IMR-90 (cell line): Measurements from ENCODE around the gene PLD4. TPM values are rescaled to one million over a fixed set of nuclear protein-coding genes. Genes with fewer than 3 reads are reported as not detected.

Experiments used
- ATAC-seq: fragments of 200-7000 bp; cut with Tn5 transposase; 2 replicates; pipeline ENCODE4 v1.9.1; 2020; ENCODE audit warnings: low read depth, mild to moderate bottlenecking, moderate library complexity
- BruUV-seq: library from RNA; stranded (reverse); fragments of 400-500 nt; replicated peaks from 2 replicates; lab custom pipeline; 2021; lab: Mats Ljungman, UMichigan
- CTCF ChIA-PET: fragments of 300-600 bp; formaldehyde crosslinking; extraction: SDS; loops from one replicate; lab custom pipeline; 2021; ENCODE audit warnings: antibody characterized with exemption; lab: Yijun Ruan, JAX
- POLR2A ChIA-PET: fragments of 300-600 bp; sonication (Branson Sonifier 250); formaldehyde crosslinking; loops from one replicate; lab custom pipeline; 2022; ENCODE audit warnings: antibody characterized with exemption; ENCODE audit not compliant: unreplicated experiment; lab: Charles Lee
- DNase-seq: peaks from one replicate; pipeline ENCODE4 v3.0.0; 2013
- H2AFZ ChIP-seq: replicated peaks from 2 replicates; pipeline ENCODE3; 2013; ENCODE audit warnings: low read length, mild to moderate bottlenecking; ENCODE audit not compliant: poor library complexity
- H2AK5ac ChIP-seq: 2 replicates; pipeline ENCODE4 v1.6.1; 2013; ENCODE audit warnings: low read depth, low read length, inconsistent platforms
- H2AK9ac ChIP-seq: replicated peaks from 2 replicates; pipeline ENCODE3; 2013; ENCODE audit warnings: mild to moderate bottlenecking, low read depth, low read length, moderate library complexity; ENCODE audit not compliant: poor library complexity
- H2BK120ac ChIP-seq: 2 replicates; pipeline ENCODE4 v1.6.1; 2013; ENCODE audit warnings: low read depth, low read length, inconsistent platforms
- H2BK15ac ChIP-seq: 3 replicates; pipeline ENCODE4 v1.6.1; 2013; ENCODE audit warnings: low read depth, low read length, inconsistent platforms
- H2BK20ac ChIP-seq: 2 replicates; pipeline ENCODE4 v1.6.1; 2013; ENCODE audit warnings: low read depth, mild to moderate bottlenecking, inconsistent platforms, low read length, moderate library complexity
- H2BK5ac ChIP-seq: 2 replicates; pipeline ENCODE4 v1.6.1; 2013; ENCODE audit warnings: mild to moderate bottlenecking, low read depth, low read length, inconsistent platforms; ENCODE audit not compliant: poor library complexity, severe bottlenecking
- H3K14ac ChIP-seq: replicated peaks from 2 replicates; pipeline ENCODE4 v1.6.1; 2013; ENCODE audit warnings: low read depth, low read length, inconsistent platforms
- H3K18ac ChIP-seq: 2 replicates; pipeline ENCODE4 v1.6.1; 2013; ENCODE audit warnings: low read depth, low read length, control low read depth
- H3K23ac ChIP-seq: 2 replicates; pipeline ENCODE4 v1.6.1; 2013; ENCODE audit warnings: low read depth, low read length, inconsistent platforms
- H3K27ac ChIP-seq: 2 replicates; pipeline ENCODE4 v1.5.1; 2013; ENCODE audit warnings: mild to moderate bottlenecking, control low read depth, low read length; ENCODE audit not compliant: insufficient read depth
- H3K27me3 ChIP-seq: 2 replicates; pipeline ENCODE4 v1.6.1; 2013; ENCODE audit warnings: low read length; ENCODE audit not compliant: control insufficient read depth, insufficient read depth
- H3K36me3 ChIP-seq: 2 replicates; pipeline ENCODE4 v1.6.1; 2013; ENCODE audit warnings: low read length, mixed read lengths; ENCODE audit not compliant: control insufficient read depth, insufficient read depth
- H3K4ac ChIP-seq: 2 replicates; pipeline ENCODE4 v1.6.1; 2013; ENCODE audit warnings: low read depth, low read length, inconsistent platforms
- H3K4me1 ChIP-seq: 2 replicates; pipeline ENCODE4 v1.6.1; 2013; ENCODE audit warnings: low read length, mixed read lengths; ENCODE audit not compliant: control insufficient read depth, insufficient read depth
- H3K4me2 ChIP-seq: 2 replicates; pipeline ENCODE4 v1.6.1; 2013; ENCODE audit warnings: low read depth, mild to moderate bottlenecking, control low read depth, low read length, moderate library complexity
- H3K4me3 ChIP-seq: 2 replicates; pipeline ENCODE4 v1.5.1; 2013; ENCODE audit warnings: low read depth, mild to moderate bottlenecking, control low read depth, low read length, moderate library complexity; ENCODE audit not compliant: insufficient read depth
- H3K56ac ChIP-seq: 2 replicates; pipeline ENCODE4 v1.6.1; 2013; ENCODE audit warnings: low read length, inconsistent platforms; ENCODE audit not compliant: insufficient read depth; ENCODE audit errors: extremely low read depth
- H3K79me1 ChIP-seq, 2 experiments: 2 replicates each; pipeline ENCODE4 v1.6.1; 2013; ENCODE audit warnings: low read length in 2 of 2, inconsistent platforms in 1 of 2, low read depth in 1 of 2
- H3K9ac ChIP-seq: 2 replicates; pipeline ENCODE4 v1.6.1; 2013; ENCODE audit warnings: low read depth, low read length, control low read depth
- H3K9me1 ChIP-seq: 2 replicates; pipeline ENCODE4 v1.6.1; 2013; ENCODE audit warnings: low read length, inconsistent platforms; ENCODE audit not compliant: insufficient read depth
- H3K9me3 ChIP-seq: 2 replicates; pipeline ENCODE4 v1.6.1; 2013; ENCODE audit warnings: low read length; ENCODE audit not compliant: control insufficient read depth, insufficient read depth
- H4K20me1 ChIP-seq: 2 replicates; pipeline ENCODE4 v1.6.1; 2013; ENCODE audit warnings: low read length, inconsistent platforms; ENCODE audit not compliant: insufficient read depth
- H4K5ac ChIP-seq: 2 replicates; pipeline ENCODE4 v1.6.1; 2013; ENCODE audit warnings: mild to moderate bottlenecking, low read depth, low read length, control low read depth
- H4K8ac ChIP-seq, 2 experiments: 2 replicates each; pipeline ENCODE4 v1.6.1; 2013; ENCODE audit warnings: low read depth in 2 of 2, low read length in 2 of 2, control low read depth in 1 of 2, inconsistent platforms in 1 of 2
- H4K91ac ChIP-seq: 2 replicates; pipeline ENCODE4 v1.6.1; 2013; ENCODE audit warnings: low read depth, low read length, inconsistent platforms; ENCODE audit not compliant: insufficient read depth
- BHLHE40 ChIP-seq: fragments of 150-350 bp; IDR thresholded peaks from 2 replicates; pipeline ENCODE4 v1.6.1; 2016; ENCODE audit warnings: mild to moderate bottlenecking, low read depth, low read length
- CEBPB ChIP-seq: IDR thresholded peaks from 2 replicates; pipeline ENCODE4 v1.6.1; 2012; ENCODE audit warnings: low read depth, low read length, improper control_type of control experiment
- CHD1 ChIP-seq: IDR thresholded peaks from 2 replicates; pipeline ENCODE4 v1.6.1; 2012; ENCODE audit warnings: low read depth, low read length, improper control_type of control experiment
- CTCF ChIP-seq: conservative IDR thresholded peaks from 2 replicates; pipeline ENCODE4 v1.5.1; 2012; ENCODE audit warnings: mild to moderate bottlenecking, low read depth, low read length, improper control_type of control experiment
- ELK1 ChIP-seq: fragments of 150-350 bp; IDR thresholded peaks from 2 replicates; pipeline ENCODE4 v1.6.1; 2016; ENCODE audit warnings: low read depth, mild to moderate bottlenecking, low read length, moderate library complexity, borderline replicate concordance
- FOS ChIP-seq: fragments of 150-350 bp; IDR thresholded peaks from 2 replicates; pipeline ENCODE4 v1.6.1; 2016; ENCODE audit warnings: low read depth, low read length
- MAFK ChIP-seq: IDR thresholded peaks from 2 replicates; pipeline ENCODE4 v1.6.1; 2012; ENCODE audit warnings: low read depth, low read length, improper control_type of control experiment
- MAZ ChIP-seq: IDR thresholded peaks from 2 replicates; pipeline ENCODE4 v1.6.1; 2012; ENCODE audit warnings: low read depth, mild to moderate bottlenecking, low read length, improper control_type of control experiment, moderate library complexity, borderline replicate concordance
- NFE2L2 ChIP-seq: fragments of 150-350 bp; IDR thresholded peaks from 2 replicates; pipeline ENCODE4 v1.6.1; 2016; ENCODE audit warnings: low read depth, mild to moderate bottlenecking, low read length
- RAD21 ChIP-seq: IDR thresholded peaks from 2 replicates; pipeline ENCODE4 v1.6.1; 2012; ENCODE audit warnings: low read length, improper control_type of control experiment
- RCOR1 ChIP-seq: IDR thresholded peaks from 2 replicates; pipeline ENCODE4 v1.6.1; 2012; ENCODE audit warnings: mild to moderate bottlenecking, low read length, improper control_type of control experiment; ENCODE audit not compliant: insufficient replicate concordance
- RFX5 ChIP-seq: IDR thresholded peaks from 2 replicates; pipeline ENCODE4 v1.8.0; 2012; ENCODE audit warnings: low read depth, mild to moderate bottlenecking, low read length, moderate library complexity
- SMC3 ChIP-seq: fragments of 150-350 bp; IDR thresholded peaks from 2 replicates; pipeline ENCODE4 v1.6.1; 2016; ENCODE audit warnings: low read depth, mild to moderate bottlenecking, antibody characterized with exemption, low read length, moderate library complexity
- USF2 ChIP-seq: fragments of 150-350 bp; IDR thresholded peaks from 2 replicates; pipeline ENCODE4 v1.6.1; 2017; ENCODE audit warnings: mild to moderate bottlenecking, antibody characterized with exemption, low read length, low read depth
- WGBS, 2 experiments: methylation state at CpG; one replicate each; pipeline versions ENCODE4 v1.1.5 to v1.1.7; 2013; ENCODE audit warnings: missing lambda C conversion rate in 2 of 2; ENCODE audit not compliant: insufficient read length in 1 of 2; ENCODE audit errors: extremely low coverage in 2 of 2; 5-methylcytosine and 5-hydroxymethylcytosine counted together
- dilution Hi-C: fragments of 300-500 bp; cut with HindIII; formaldehyde crosslinking; loops from one replicate; pipeline ENCODE4 v1.14.3; 2018; ENCODE audit warnings: low sequenced_read_pairs; ENCODE audit not compliant: unreplicated experiment
- in situ Hi-C: fragments of 300-500 bp; cut with MboI; formaldehyde crosslinking; loops from 3 replicates; pipeline ENCODE4 v1.14.3; 2019; ENCODE audit warnings: low sequenced_read_pairs, inconsistent platforms, mixed read lengths
- intact Hi-C: fragments of 100-400 bp; cut with micrococcal nuclease; formaldehyde crosslinking; loops from 2 replicates; pipeline ENCODE4 v1.10.0; 2022
- polyA plus RNA-seq, 3 experiments: library from polyadenylated mRNA; depleted of rRNA; stranded (reverse); fragments of >200 nt; gene quantifications; 2 replicates each; pipeline ENCODE4 v1.2.3, GENCODE V29; 2012; ENCODE audit warnings: low replicate concordance in 1 of 3
- total RNA-seq: library from RNA; depleted of rRNA; stranded (reverse); fragments of >200 nt; gene quantifications from 2 replicates; pipeline ENCODE4 v1.2.3, GENCODE V29; 2012

PLD4 gene
- total and polyA plus RNA-seq, 2 of the 4 experiments (the other 2 are of a cell fraction), result 0.05 TPM; not detected in 1

GRCh38 chr14:104939666-104940410 lies 15.2 kb downstream of the PLD4 start:
- Histone ChIP-seq H3K27ac (no peak overlapping the region), H3K9me1 (no peaks in the 10 kb centered on the region), H3K4me2 (no peak overlapping the region), H2AK9ac (no peak overlapping the region), H4K20me1 (no peaks in the 10 kb centered on the region), H3K14ac (no peak overlapping the region), H2AK5ac (no peak overlapping the region), H3K27me3 (peaks cover 31% of the 10 kb centered on the region), H3K18ac (no peak overlapping the region), H4K8ac (no peak overlapping the region), H3K4me3 (no peak overlapping the region), H3K9ac (no peak overlapping the region), H3K4me1 (no peaks in the 10 kb centered on the region), H4K91ac (no peak overlapping the region), H3K56ac (no peak overlapping the region), H2BK20ac (no peak overlapping the region), H3K36me3 (no peaks in the 10 kb centered on the region), H2AFZ (no peak overlapping the region), H3K4ac (no peak overlapping the region), H2BK120ac (no peak overlapping the region), H3K79me1 (no peaks in the 10 kb centered on the region), H2BK5ac (no peak overlapping the region), H3K23ac (no peak overlapping the region), H4K5ac (no peak overlapping the region), H3K9me3 (no peaks in the 10 kb centered on the region), H2BK15ac (no peak overlapping the region)
- no peak for ATAC-seq
- no peak for DNase-seq
- POLR2A ChIA-PET, result interaction anchor here (0.6 kb wide), 1 partner anchor 46 kb away, joined by 3 read pairs; the partner anchor contains the start of gene CLBA1
- dilution Hi-C loops, result loop anchor here (10.0 kb wide), 1 partner anchor 115 kb away; no protein-coding TSS in a partner anchor
- intact Hi-C loops, result no loop called here
- 40% methylated on average over 6 of the region's 11 CpGs; no CpG with 5 or more reads in 1 of the 2 experiments for WGBS, 2 experiments
- BruUV-seq, result no TSS peak
- TF ChIP-seq NFE2L2, result no peak
- no peak for TF ChIP-seq SMC3
- no peak for TF ChIP-seq CHD1
- TF ChIP-seq ELK1, result no peak
- no peak for TF ChIP-seq FOS
- TF ChIP-seq USF2, result no peak
- TF ChIP-seq RFX5, result no peak
- no peak for TF ChIP-seq CEBPB
- no peak for TF ChIP-seq RAD21
- TF ChIP-seq MAZ, result no peak
- no peak for TF ChIP-seq CTCF
- TF ChIP-seq BHLHE40, result no peak
- no peak for TF ChIP-seq MAFK
- TF ChIP-seq RCOR1, result no peak
- in situ Hi-C loops, result loop anchor here (5.0 kb wide), 1 partner anchor 32 kb away; no protein-coding TSS in a partner anchor
- CTCF ChIA-PET, result no interaction called here
